ENCODE measurements around the gene EPB41L5.
"Not testable (repeated sequence)": the region's sequence is repeated elsewhere in the genome, so short reads cannot be mapped to it uniquely, and the experiment has no call there.

The EPB41L5 gene

GRCh38 chr2:120013597-120014223, 833 bp downstream of the EPB41L5 start:
- peaks cover 3% of the 10 kb centered on the region for H3K4me1 ChIP-seq (ENCODE audit: control insufficient read depth, insufficient read depth, low read length)
- H3K27ac ChIP-seq (ENCODE audit: low read depth, low read length): peak overlapping the region; percentile 81
- peak overlapping the region; percentile 49 for H3K9ac ChIP-seq (ENCODE audit: low read length)
- peak overlapping the region; percentile 88 for H3K4me3 ChIP-seq (ENCODE audit: low read length)
- no peaks in the 10 kb centered on the region for H3K27me3 ChIP-seq (ENCODE audit: control insufficient read depth, insufficient read depth, low read length)
- H3K36me3 ChIP-seq (ENCODE audit: control insufficient read depth, insufficient read depth, low read length): no peaks in the 10 kb centered on the region

GRCh38 chr2:120014226-120014980, 1.5 kb downstream of the EPB41L5 start:
- Histone ChIP-seq H3K4me3 (ENCODE audit: low read length) (peak overlapping the region; percentile 88), H3K36me3 (ENCODE audit: control insufficient read depth, insufficient read depth, low read length) (no peaks in the 10 kb centered on the region), H3K9ac (ENCODE audit: low read length) (no peak overlapping the region), H3K27me3 (ENCODE audit: control insufficient read depth, insufficient read depth, low read length) (no peaks in the 10 kb centered on the region), H3K4me1 (ENCODE audit: control insufficient read depth, insufficient read depth, low read length) (peaks cover 3% of the 10 kb centered on the region), H3K27ac (ENCODE audit: low read depth, low read length) (no peak overlapping the region)

- Histone ChIP-seq H3K4me3 (ENCODE audit: low read length) (no peak overlapping the region), H3K4me1 (ENCODE audit: control insufficient read depth, insufficient read depth, low read length) (peaks cover 3% of the 10 kb centered on the region), H3K36me3 (ENCODE audit: control insufficient read depth, insufficient read depth, low read length) (no peaks in the 10 kb centered on the region), H3K27me3 (ENCODE audit: control insufficient read depth, insufficient read depth, low read length) (no peaks in the 10 kb centered on the region), H3K27ac (ENCODE audit: low read depth, low read length) (no peak overlapping the region), H3K9ac (ENCODE audit: low read length) (no peak overlapping the region)
Measured at GRCh38 chr2:120016800-120017199, 3.9 kb downstream of the EPB41L5 start.

- peaks cover 3% of the 10 kb centered on the region for H3K4me1 ChIP-seq (ENCODE audit: control insufficient read depth, insufficient read depth, low read length)
Measured at GRCh38 chr2:120017201-120017600, 4.3 kb downstream of the EPB41L5 start.

GRCh38 chr2:120018549-120018948, 5.7 kb downstream of the EPB41L5 start:
- H3K4me3 ChIP-seq (ENCODE audit: low read length): no peak overlapping the region

More at GRCh38 chr2:120017201-120017600, 4.3 kb downstream of the EPB41L5 start:
- Histone ChIP-seq H3K36me3 (ENCODE audit: control insufficient read depth, insufficient read depth, low read length) (no peaks in the 10 kb centered on the region), H3K27ac (ENCODE audit: low read depth, low read length) (no peak overlapping the region), H3K9ac (ENCODE audit: low read length) (no peak overlapping the region), H3K4me3 (ENCODE audit: low read length) (no peak overlapping the region), H3K27me3 (ENCODE audit: control insufficient read depth, insufficient read depth, low read length) (no peaks in the 10 kb centered on the region)

GRCh38 chr2:120020554-120020953, 7.7 kb downstream of the EPB41L5 start:
- no peak overlapping the region for H3K4me3 ChIP-seq (ENCODE audit: low read length)
- H3K27me3 ChIP-seq (ENCODE audit: control insufficient read depth, insufficient read depth, low read length): no peaks in the 10 kb centered on the region
- H3K4me1 ChIP-seq (ENCODE audit: control insufficient read depth, insufficient read depth, low read length): no peaks in the 10 kb centered on the region
- no peak overlapping the region for H3K9ac ChIP-seq (ENCODE audit: low read length)
- no peak overlapping the region for H3K27ac ChIP-seq (ENCODE audit: low read depth, low read length)
- no peaks in the 10 kb centered on the region for H3K36me3 ChIP-seq (ENCODE audit: control insufficient read depth, insufficient read depth, low read length)

More at GRCh38 chr2:120018549-120018948, 5.7 kb downstream of the EPB41L5 start:
- H3K27me3 ChIP-seq (ENCODE audit: control insufficient read depth, insufficient read depth, low read length): no peaks in the 10 kb centered on the region
- H3K9ac ChIP-seq (ENCODE audit: low read length): no peak overlapping the region
- H3K36me3 ChIP-seq (ENCODE audit: control insufficient read depth, insufficient read depth, low read length): no peaks in the 10 kb centered on the region
- H3K4me1 ChIP-seq (ENCODE audit: control insufficient read depth, insufficient read depth, low read length): peaks cover 3% of the 10 kb centered on the region
- no peak overlapping the region for H3K27ac ChIP-seq (ENCODE audit: low read depth, low read length)

- not testable (repeated sequence) for H3K27me3 ChIP-seq (ENCODE audit: control insufficient read depth, insufficient read depth, low read length); H3K4me1 ChIP-seq (ENCODE audit: control insufficient read depth, insufficient read depth, low read length); H3K9ac ChIP-seq (ENCODE audit: low read length); H3K4me3 ChIP-seq (ENCODE audit: low read length); H3K36me3 ChIP-seq (ENCODE audit: control insufficient read depth, insufficient read depth, low read length); H3K27ac ChIP-seq (ENCODE audit: low read depth, low read length)
Measured at GRCh38 chr2:120022505-120022904, 9.6 kb downstream of the EPB41L5 start.

- H3K27me3 ChIP-seq (ENCODE audit: control insufficient read depth, insufficient read depth, low read length): no peaks in the 10 kb centered on the region
- no peak overlapping the region for H3K4me3 ChIP-seq (ENCODE audit: low read length)
- no peak overlapping the region for H3K9ac ChIP-seq (ENCODE audit: low read length)
- H3K4me1 ChIP-seq (ENCODE audit: control insufficient read depth, insufficient read depth, low read length): no peaks in the 10 kb centered on the region
- no peaks in the 10 kb centered on the region for H3K36me3 ChIP-seq (ENCODE audit: control insufficient read depth, insufficient read depth, low read length)
- H3K27ac ChIP-seq (ENCODE audit: low read depth, low read length): no peak overlapping the region
Measured at GRCh38 chr2:120026890-120027289, 14.0 kb downstream of the EPB41L5 start.

GRCh38 chr2:120028795-120029194, 15.9 kb downstream of the EPB41L5 start:
- H3K36me3 ChIP-seq (ENCODE audit: control insufficient read depth, insufficient read depth, low read length): no peaks in the 10 kb centered on the region
- no peak overlapping the region for H3K27ac ChIP-seq (ENCODE audit: low read depth, low read length)
- H3K9ac ChIP-seq (ENCODE audit: low read length): no peak overlapping the region
- no peaks in the 10 kb centered on the region for H3K4me1 ChIP-seq (ENCODE audit: control insufficient read depth, insufficient read depth, low read length)
- H3K4me3 ChIP-seq (ENCODE audit: low read length): no peak overlapping the region
- no peaks in the 10 kb centered on the region for H3K27me3 ChIP-seq (ENCODE audit: control insufficient read depth, insufficient read depth, low read length)

- no peaks in the 10 kb centered on the region for H3K4me1 ChIP-seq (ENCODE audit: control insufficient read depth, insufficient read depth, low read length)
- no peak overlapping the region for H3K27ac ChIP-seq (ENCODE audit: low read depth, low read length)
- no peaks in the 10 kb centered on the region for H3K36me3 ChIP-seq (ENCODE audit: control insufficient read depth, insufficient read depth, low read length)
- H3K4me3 ChIP-seq (ENCODE audit: low read length): no peak overlapping the region
- H3K9ac ChIP-seq (ENCODE audit: low read length): no peak overlapping the region
- H3K27me3 ChIP-seq (ENCODE audit: control insufficient read depth, insufficient read depth, low read length): no peaks in the 10 kb centered on the region
Measured at GRCh38 chr2:120029672-120030640, 17.1 kb downstream of the EPB41L5 start.

- Histone ChIP-seq H3K4me1 (ENCODE audit: control insufficient read depth, insufficient read depth, low read length) (no peaks in the 10 kb centered on the region), H3K27me3 (ENCODE audit: control insufficient read depth, insufficient read depth, low read length) (no peaks in the 10 kb centered on the region), H3K27ac (ENCODE audit: low read depth, low read length) (no peak overlapping the region), H3K9ac (ENCODE audit: low read length) (no peak overlapping the region), H3K4me3 (ENCODE audit: low read length) (no peak overlapping the region), H3K36me3 (ENCODE audit: control insufficient read depth, insufficient read depth, low read length) (no peaks in the 10 kb centered on the region)
Measured at GRCh38 chr2:120032297-120032696, 19.4 kb downstream of the EPB41L5 start.

- Histone ChIP-seq H3K27me3 (ENCODE audit: control insufficient read depth, insufficient read depth, low read length) (no peaks in the 10 kb centered on the region), H3K27ac (ENCODE audit: low read depth, low read length) (no peak overlapping the region), H3K4me3 (ENCODE audit: low read length) (no peak overlapping the region), H3K36me3 (ENCODE audit: control insufficient read depth, insufficient read depth, low read length) (no peaks in the 10 kb centered on the region), H3K4me1 (ENCODE audit: control insufficient read depth, insufficient read depth, low read length) (no peaks in the 10 kb centered on the region), H3K9ac (ENCODE audit: low read length) (no peak overlapping the region)
Measured at GRCh38 chr2:120034027-120034426, 21.1 kb downstream of the EPB41L5 start.

All from rectal smooth muscle tissue (tissue), 1 donor.